K562 (cell line): ENCODE data around the gene GNAZ. TPM values are rescaled to one million over a fixed set of nuclear protein-coding genes. Genes with fewer than 3 reads are reported as not detected.

Experiments
- ARID4B ChIP-seq: sonication (generic); formaldehyde crosslinking; IDR thresholded peaks from 2 replicates; pipeline ENCODE4 v1.8.0; 2022; ENCODE audit warnings: mild to moderate bottlenecking, missing genetic modification reagents
- CTCF ChIP-seq, 3 experiments: IDR thresholded peaks in 2 of 3; conservative IDR thresholded peaks in 1 of 3; 2 replicates each; pipeline ENCODE4 v1.5.1; 2011 to 2012; ENCODE audit warnings: low read length in 3 of 3, mild to moderate bottlenecking in 3 of 3, control low read depth in 2 of 3, improper control_type of control experiment in 1 of 3, inconsistent platforms in 1 of 3, low read depth in 1 of 3, mixed read lengths in 1 of 3, moderate library complexity in 1 of 3; ENCODE audit not compliant: insufficient read depth in 2 of 3
- MLX ChIP-seq, 2 experiments: fragments of 450-650 bp in 1 of 2; sonication (generic) in 1 of 2; formaldehyde crosslinking; conservative IDR thresholded peaks; 2 replicates each; pipeline versions ENCODE4 v1.4.0 to v1.8.1; 2020 to 2022; ENCODE audit warnings: mild to moderate bottlenecking in 1 of 2, missing genetic modification reagents in 1 of 2
- RBM14 ChIP-seq: fragments of 200-400 bp; formaldehyde crosslinking; IDR thresholded peaks from 2 replicates; pipeline ENCODE4 v1.6.1; 2018; ENCODE audit warnings: low read depth, mild to moderate bottlenecking, low read length, moderate library complexity, borderline replicate concordance; ENCODE audit not compliant: insufficient read depth
- USF2 ChIP-seq: sonication (generic); formaldehyde crosslinking; IDR thresholded peaks from 2 replicates; pipeline ENCODE4 v1.5.0; 2020; ENCODE audit warnings: missing genetic modification reagents
- ZBTB40 ChIP-seq, 2 experiments: fragments of 450-650 bp in 1 of 2; sonication (generic) in 1 of 2; formaldehyde crosslinking in 1 of 2; IDR thresholded peaks; 2 replicates each; pipeline versions ENCODE4 v1.7.1 to v1.9.0; 2016 to 2022; ENCODE audit warnings: inconsistent platforms in 1 of 2, mild to moderate bottlenecking in 1 of 2, missing genetic modification reagents in 1 of 2
- ZNF57 ChIP-seq: fragments of 450-650 bp; formaldehyde crosslinking; IDR thresholded peaks from 2 replicates; pipeline ENCODE4 v1.4.0; 2020; ENCODE audit warnings: mild to moderate bottlenecking, moderate library complexity
- polyA plus RNA-seq, 8 experiments: library from polyadenylated mRNA; depleted of rRNA in 4 of 8; stranded (reverse) in 5 of 8; unstranded in 3 of 8; fragments of >200 nt; fragmentation: Nextera tagmentation in 2 of 8; fragmentation: Illumina TruSeq in 1 of 8; extraction: Ambion mirVana in 2 of 8; extraction: Trizol in 1 of 8; gene quantifications; 2 replicates each; pipeline versions ENCODE4 v1.2.1 to v1.2.3, GENCODE V29; 2011 to 2014; ENCODE audit warnings: inconsistent platforms in 1 of 8, missing spikeins in 1 of 8
- total RNA-seq, 7 experiments: library from RNA; depleted of rRNA in 6 of 7; stranded (reverse); fragments of >200 nt in 6 of 7; fragmentation: Illumina TruSeq in 2 of 7; extraction: Trizol in 2 of 7; gene quantifications; 2 replicates each; pipeline versions ENCODE4 v1.2.1 to v1.2.3, GENCODE V29; 2011 to 2021; ENCODE audit warnings: low replicate concordance in 1 of 7

The GNAZ gene
- total and polyA plus RNA-seq, 9 of the 15 experiments (the other 6 are each of a cell fraction or from before 2014, with no cell fraction given), result 0.04 to 0.22 (median 0.13) TPM; not detected in 3

- TF ChIP-seq ZBTB40 (IDR thresholded peaks at IDR 0.05) (no peak), ZBTB40 (CRISPR knock-in tag; IDR thresholded peaks at IDR 0.05) (peak; percentile 57), RBM14 (no peak), USF2 (CRISPR knock-in tag) (peak; percentile 3; the same call in 1 of the 2 replicates), MLX (CRISPR knock-in tag; conservative IDR thresholded peaks at IDR 0.05) (no peak), CTCF (IDR thresholded peaks at IDR 0.05 in 2 of 3, conservative IDR thresholded peaks at IDR 0.05 in 1 of 3; ENCODE audit: insufficient read depth in 2 of 3, low read depth in 1 of 3, low read length in 3 of 3) (peak in 1 of 3 experiments; percentile 32; a peak in 2 of 6 replicates), ZNF57 (CRISPR knock-in tag) (no peak), ARID4B (CRISPR knock-in tag) (0 out of 2 replicates have a peak, but pooled peaks have one; percentile 4)
These were observed 40.6 kb upstream of the GNAZ start (continued) for GRCh38 chr22:23029521-23030228.
